Left lung (tissue), 10 donors: Measurements from ENCODE around the gene FOXN1. TPM values are rescaled to one million over a fixed set of nuclear protein-coding genes. Genes with fewer than 3 reads are reported as not detected.

Experiments used
- ATAC-seq: fragments of 200-7000 bp; cut with Tn5 transposase; one replicate; pipeline ENCODE4 v1.9.1; 2020; ENCODE audit warnings: moderate library complexity
- DNase-seq, 4 donors: peaks; one replicate each; pipeline ENCODE4 v3.0.0-alpha.2; 2013 to 2020
- H3K27ac ChIP-seq, 2 donors: fragments of 200-600 bp; sonication (generic) in 1 of 2; one replicate each; pipeline versions ENCODE4 v1.5.0 to v1.8.0; 2020 to 2021
- H3K27me3 ChIP-seq, 2 donors: fragments of 200-600 bp; sonication (generic) in 1 of 2; one replicate each; pipeline versions ENCODE4 v1.5.0 to v1.8.0; 2020 to 2021
- H3K36me3 ChIP-seq, 2 donors: fragments of 200-600 bp; sonication (generic) in 1 of 2; one replicate each; pipeline versions ENCODE4 v1.5.0 to v1.8.0; 2020 to 2021
- H3K4me1 ChIP-seq, 2 donors: fragments of 200-600 bp; one replicate each; pipeline ENCODE4 v1.8.0; 2021
- H3K4me3 ChIP-seq, 2 donors: fragments of 200-600 bp; sonication (generic) in 1 of 2; one replicate each; pipeline versions ENCODE4 v1.5.0 to v1.8.0; 2020 to 2021; ENCODE audit warnings: mild to moderate bottlenecking in 1 of 2
- H3K9me3 ChIP-seq, 2 donors: fragments of 200-600 bp; sonication (generic) in 1 of 2; one replicate each; pipeline versions ENCODE4 v1.5.0 to v1.8.0; 2020 to 2021
- CTCF ChIP-seq, 2 donors: fragments of 200-600 bp; sonication (generic) in 1 of 2; IDR thresholded peaks; one replicate each; pipeline versions ENCODE4 v1.5.0 to v1.8.0; 2021; ENCODE audit warnings: antibody characterized with exemption in 2 of 2
- intact Hi-C, 2 donors: fragments of 100-400 bp; cut with DNase I; formaldehyde crosslinking; loops; one replicate each; pipeline versions ENCODE4 v1.11.2 to v1.14.2; 2022
- polyA plus RNA-seq, 6 donors: library from polyadenylated mRNA; unstranded; fragments of 120-200 nt; gene quantifications; one replicate each; pipeline ENCODE4 v1.2.1, GENCODE V29; 2013; ENCODE audit not compliant: insufficient read length in 6 of 6
- total RNA-seq, 2 donors: library from RNA; stranded (reverse); fragmentation: NEBNext Ultra II Directional; extraction: Animal tissue kit (Norgen Biotek cat#: 25700); gene quantifications; one replicate each; pipeline ENCODE4 v1.2.1, GENCODE V29; 2021
- donor health status: DM: no; HTN: yes; CAD: no.
- donor health status: DM: no; HTN: no; CAD: no.

The FOXN1 gene
- total and polyA plus RNA-seq, 8 donors, result 0.06 to 0.29 (median 0.18) TPM

DNA sequence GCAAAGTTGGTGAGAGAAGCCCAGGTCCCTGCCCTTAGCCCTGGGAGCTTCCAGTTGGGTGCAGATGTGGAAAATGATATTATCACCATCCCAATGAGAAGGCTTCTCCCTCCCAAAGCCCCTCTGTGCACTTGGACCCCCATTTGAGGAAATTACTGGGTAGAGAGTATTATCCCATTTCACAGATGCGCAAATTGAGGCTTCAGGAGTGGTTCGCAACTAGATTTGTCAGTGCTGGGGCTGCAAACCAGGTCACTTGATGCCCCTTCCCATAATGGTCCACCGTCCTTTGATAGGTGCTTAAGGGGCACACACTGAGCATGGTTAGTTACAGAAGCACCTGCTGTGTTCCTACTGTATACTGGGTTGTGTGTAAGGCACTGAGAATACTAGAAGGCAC, 14.3 kb upstream of the FOXN1 start:
- Histone ChIP-seq H3K9me3 (no peaks in the 10 kb centered on the region), H3K4me3 (no peak overlapping the region), H3K27me3 (peaks cover 0 to 21% of the 10 kb centered on the region in 2 donors), H3K36me3 (no peaks in the 10 kb centered on the region), H3K4me1 (no peaks in the 10 kb centered on the region), H3K27ac (no peak overlapping the region)
- intact Hi-C loops, result no loop called here
- no peak for TF ChIP-seq CTCF (IDR thresholded peaks at IDR 0.05)
- ATAC-seq (no peak), DNase-seq (no peak)

- intact Hi-C loops, result no loop called here
- H3K4me3 ChIP-seq, result no peak overlapping the region
- ATAC-seq (no peak), DNase-seq (no peak)
- H3K36me3 ChIP-seq, result no peaks in the 10 kb centered on the region
- no peak for TF ChIP-seq CTCF (IDR thresholded peaks at IDR 0.05)
- no peaks in the 10 kb centered on the region for H3K9me3 ChIP-seq
- H3K4me1 ChIP-seq, result no peaks in the 10 kb centered on the region
- peaks cover 0 to 21% of the 10 kb centered on the region in 2 donors for H3K27me3 ChIP-seq
- H3K27ac ChIP-seq, result no peak overlapping the region
Observed at GRCh38 chr17:28492352-28493310, 13.5 kb upstream of the FOXN1 start.

DNA sequence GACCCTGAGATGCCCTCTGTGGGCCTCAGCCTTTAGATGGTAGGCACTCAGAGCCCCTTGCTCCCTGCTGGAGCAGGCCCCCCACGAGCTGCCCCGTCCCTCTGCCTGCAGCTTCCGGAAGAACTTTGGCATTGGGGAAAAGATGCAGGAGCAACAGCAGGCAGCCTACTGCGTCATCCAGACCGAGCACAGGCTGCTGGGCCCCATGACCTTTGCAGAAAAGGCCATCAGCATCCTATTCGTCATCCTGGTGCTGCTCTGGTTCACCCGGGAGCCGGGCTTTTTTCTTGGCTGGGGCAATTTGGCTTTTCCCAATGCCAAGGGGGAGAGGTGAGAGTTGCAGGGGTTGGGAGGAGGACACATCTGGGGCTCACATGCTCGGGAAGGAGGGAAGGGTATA, 12.7 kb upstream of the FOXN1 start:
- no peak for TF ChIP-seq CTCF (IDR thresholded peaks at IDR 0.05)
- H3K4me1 ChIP-seq, result no peaks in the 10 kb centered on the region
- no peak overlapping the region for H3K4me3 ChIP-seq
- intact Hi-C loops, result no loop called here
- DNase-seq, result no peak
- H3K36me3 ChIP-seq, result no peaks in the 10 kb centered on the region
- no peaks in the 10 kb centered on the region for H3K9me3 ChIP-seq
- H3K27me3 ChIP-seq, result peaks cover 0 to 23% of the 10 kb centered on the region in 2 donors
- ATAC-seq, result no peak
- H3K27ac ChIP-seq, result no peak overlapping the region

DNA sequence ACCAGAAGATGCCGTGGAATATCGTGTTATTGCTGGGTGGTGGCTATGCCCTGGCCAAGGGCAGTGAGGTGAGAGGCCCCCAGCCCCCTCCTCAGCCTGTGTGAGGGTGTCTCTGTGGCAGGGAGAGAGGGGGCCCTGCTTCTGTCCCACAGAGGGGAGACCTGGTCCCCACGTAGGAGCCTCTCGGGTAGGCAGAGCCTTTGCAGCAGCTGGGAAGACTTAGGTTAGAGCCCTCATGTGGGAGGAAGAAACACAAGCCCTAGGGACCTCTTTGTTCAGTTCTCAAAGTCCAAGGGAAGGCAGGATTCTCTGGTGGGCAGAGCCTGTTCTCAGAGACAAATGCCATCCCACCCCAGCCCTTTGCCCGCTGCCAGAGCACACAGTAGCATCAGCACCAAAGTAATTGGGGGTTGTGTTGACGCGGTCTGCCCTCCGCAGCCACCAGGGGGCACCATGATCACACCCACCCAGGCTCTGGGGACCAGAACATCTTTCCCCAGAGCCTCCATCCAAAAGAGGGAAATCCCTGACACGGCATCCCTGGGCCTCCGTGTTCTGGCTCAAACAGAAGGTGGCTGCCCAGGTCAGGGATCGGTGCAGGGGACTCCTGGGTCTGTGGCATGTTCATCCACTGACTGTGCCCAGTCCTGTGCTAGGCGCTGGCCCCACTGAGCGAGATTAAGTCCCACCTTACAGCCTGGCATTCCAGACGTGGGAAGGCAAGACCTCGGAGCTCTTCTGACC, 11.5 kb upstream of the FOXN1 start:
- peak; percentile 84 to 88 for TF ChIP-seq CTCF (IDR thresholded peaks at IDR 0.05)
- ATAC-seq, result peak; percentile 91
- intact Hi-C loops, result loop anchor here (5.0 kb wide), 2 partner anchors 43 to 58 kb away; partner anchors contain the start of gene UNC119 (in 1 of the 2)

GRCh38 chr17:28495635-28496034, 10.5 kb upstream of the FOXN1 start:
- DNase-seq, result no peak
- Histone ChIP-seq H3K4me3 (no peak overlapping the region), H3K36me3 (no peaks in the 10 kb centered on the region), H3K9me3 (no peaks in the 10 kb centered on the region), H3K27ac (no peak overlapping the region), H3K27me3 (peaks cover 0 to 26% of the 10 kb centered on the region in 2 donors), H3K4me1 (no peaks in the 10 kb centered on the region)
- intact Hi-C loops, result loop anchor here (5.0 kb wide), 2 partner anchors 42 to 57 kb away; partner anchors contain the start of gene UNC119 (in 1 of the 2)
- TF ChIP-seq CTCF (IDR thresholded peaks at IDR 0.05), result no peak
- no peak for ATAC-seq

More for the DNA sequence above, 11.5 kb upstream of the FOXN1 start:
- Histone ChIP-seq H3K9me3 (no peaks in the 10 kb centered on the region), H3K4me3 (no peak overlapping the region), H3K27me3 (peaks cover 0 to 26% of the 10 kb centered on the region in 2 donors), H3K27ac (no peak overlapping the region), H3K4me1 (no peaks in the 10 kb centered on the region), H3K36me3 (no peaks in the 10 kb centered on the region)
- DNase-seq, result peak; percentile 65 to 93 (median 78)
